ENCODE results near the gene SLC38A9. TPM values are rescaled to one million over a fixed set of nuclear protein-coding genes. Genes with fewer than 3 reads are reported as not detected.
A peak's percentile ranks its signal among the peaks of the same experiment; 100 is the strongest.

SLC38A9 gene
- polyA plus RNA-seq, 2 of the 4 experiments (the other 2 are of a cell fraction) = 22.8 to 37.3 TPM

DNA sequence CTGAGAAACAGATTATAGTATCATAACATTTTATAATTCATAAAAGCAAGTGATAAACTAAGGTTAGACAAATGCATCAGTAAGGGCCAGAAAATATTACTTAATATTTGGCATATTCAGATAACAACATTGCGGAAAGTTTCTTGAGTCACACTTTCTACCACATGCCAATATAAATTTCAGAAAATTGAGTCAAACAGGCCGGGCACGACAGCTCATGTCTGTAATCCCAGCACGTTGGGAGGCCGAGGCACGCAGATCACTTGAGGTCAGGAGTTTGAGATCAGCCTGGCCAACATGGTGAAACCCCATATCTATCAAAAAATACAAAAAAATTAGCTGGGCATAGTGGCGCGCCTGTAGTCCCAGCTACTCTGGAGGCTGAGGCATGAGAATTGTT is 47.1 kb downstream of the SLC38A9 start:
- DNase-seq (ENCODE audit: low read depth in 1 of 2, low spot score in 1 of 2) (no peak), FAIRE-seq (no peak), ATAC-seq (no peak)
- no peak overlapping the region for H3K4me2 ChIP-seq
- CTCF ChIA-PET = no interaction called here
- POLR2A ChIA-PET = no interaction called here
- H3K4me3 ChIP-seq = no peak overlapping the region
- H3K9me3 ChIP-seq = no peaks in the 10 kb centered on the region
- peaks cover 25% of the 10 kb centered on the region for H3K4me1 ChIP-seq
- H3K27ac ChIP-seq = no peak overlapping the region
- no peak for TF ChIP-seq HDAC2 (IDR thresholded peaks at IDR 0.05)
- TF ChIP-seq CHD2 (IDR thresholded peaks at IDR 0.05; ENCODE audit: low read length, partially characterized antibody) = no peak
- TF ChIP-seq, protein P1, sequence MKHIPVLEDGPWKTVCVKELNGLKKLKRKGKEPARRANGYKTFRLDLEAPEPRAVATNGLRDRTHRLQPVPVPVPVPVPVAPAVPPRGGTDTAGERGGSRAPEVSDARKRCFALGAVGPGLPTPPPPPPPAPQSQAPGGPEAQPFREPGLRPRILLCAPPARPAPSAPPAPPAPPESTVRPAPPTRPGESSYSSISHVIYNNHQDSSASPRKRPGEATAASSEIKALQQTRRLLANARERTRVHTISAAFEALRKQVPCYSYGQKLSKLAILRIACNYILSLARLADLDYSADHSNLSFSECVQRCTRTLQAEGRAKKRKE (CRISPR knock-in tag; IDR thresholded peaks at IDR 0.05; ENCODE audit: low read depth) = no peak
- no peak for TF ChIP-seq HOXA7 (CRISPR knock-in tag; IDR thresholded peaks at IDR 0.05)
- TF ChIP-seq SREBF2 (IDR thresholded peaks at IDR 0.05) = no peak
- TF ChIP-seq CBX8 (IDR thresholded peaks at IDR 0.05) = no peak
- WGBS (ENCODE audit: missing lambda C conversion rate) = 92% methylated on average over 8 of the region's 8 CpGs

DNA sequence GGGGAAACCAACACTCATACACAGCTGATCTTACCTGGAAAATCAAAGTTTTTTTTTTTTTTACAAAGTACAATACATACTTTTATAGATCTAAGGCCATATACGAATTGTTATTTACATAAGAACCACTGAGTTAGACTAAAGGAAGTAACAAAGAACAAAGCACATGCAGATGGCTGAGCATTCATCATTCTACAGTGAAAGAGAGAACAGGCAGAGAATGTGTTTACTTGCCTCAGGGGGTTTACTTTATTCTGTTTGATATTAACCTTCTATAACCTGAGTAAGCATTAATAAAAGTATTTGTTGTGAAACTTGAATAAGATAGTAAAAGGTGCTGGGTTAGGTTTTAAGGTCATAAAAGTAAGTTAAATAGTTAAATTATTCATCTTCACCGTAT is 54.7 kb downstream of the SLC38A9 start:
- ATAC-seq (peak; percentile 54 to 70; a peak in 4 of 6 replicates), DNase-seq (ENCODE audit: low read depth in 1 of 2, low spot score in 1 of 2) (peak in 1 of 2 experiments; percentile 67), FAIRE-seq (peak; percentile 86)
- ChIA-PET CTCF (no interaction called here), POLR2A (no interaction called here)
- no peak overlapping the region for H3K4me3 ChIP-seq
- peak overlapping the region; percentile 55 for H3K4me2 ChIP-seq
- no peaks in the 10 kb centered on the region for H3K9me3 ChIP-seq
- H3K27ac ChIP-seq = peak overlapping the region in 1 of 2 experiments; percentile 54; a peak in 2 of 6 replicates
- 5% methylated on average over 2 of the region's 2 CpGs for WGBS (ENCODE audit: missing lambda C conversion rate)
- H3K4me1 ChIP-seq = peaks cover 26% of the 10 kb centered on the region
- TF ChIP-seq EHMT2 (IDR thresholded peaks at IDR 0.05; ENCODE audit: low read depth) (no peak), SMC3 (IDR thresholded peaks at IDR 0.05) (0 out of 3 replicates have a peak, but pooled peaks have one; percentile 8), HOXB5 (CRISPR knock-in tag; IDR thresholded peaks at IDR 0.05) (no peak), EP300 (IDR thresholded peaks at IDR 0.05) (peak; percentile 15 to 25; a peak in 1 of 5 replicates), RCOR1 (IDR thresholded peaks at IDR 0.05; ENCODE audit: low read depth, low read length) (no peak), RARB (CRISPR knock-in tag; IDR thresholded peaks at IDR 0.05) (no peak), POLR2AphosphoS2 (conservative IDR thresholded peaks at IDR 0.05; ENCODE audit: low read length) (no peak), BHLHE40 (IDR thresholded peaks at IDR 0.05; ENCODE audit: low read depth, low read length) (no peak), GATA3 (IDR thresholded peaks at IDR 0.05; ENCODE audit: borderline replicate concordance) (peak; percentile 80), CBX8 (IDR thresholded peaks at IDR 0.05) (no peak), HEYL (CRISPR knock-in tag; IDR thresholded peaks at IDR 0.05) (no peak), FOXS1 (CRISPR knock-in tag; IDR thresholded peaks at IDR 0.05) (no peak), FOSB (CRISPR knock-in tag; IDR thresholded peaks at IDR 0.05) (no peak), NPAS2 (CRISPR knock-in tag; IDR thresholded peaks at IDR 0.05; ENCODE audit: borderline replicate concordance) (no peak), HOXB13 (CRISPR knock-in tag; IDR thresholded peaks at IDR 0.05; ENCODE audit: low read depth) (no peak), CEBPB (IDR thresholded peaks at IDR 0.05) (peak in 1 of 2 experiments; percentile 40; a peak in 1 of 4 replicates), NR3C1 (IDR thresholded peaks at IDR 0.05) (no peak), RAD21 (conservative IDR thresholded peaks at IDR 0.05 in 1 of 2, IDR thresholded peaks at IDR 0.05 in 1 of 2) (no peak), MAFK (IDR thresholded peaks at IDR 0.05; ENCODE audit: partially characterized antibody) (peak; percentile 47), HDAC2 (IDR thresholded peaks at IDR 0.05) (no peak), CHD2 (IDR thresholded peaks at IDR 0.05; ENCODE audit: low read length, partially characterized antibody) (no peak), FOSL2 (IDR thresholded peaks at IDR 0.05) (no peak), FOSL2 (CRISPR knock-in tag; IDR thresholded peaks at IDR 0.05) (no peak), PHF8 (IDR thresholded peaks at IDR 0.05; ENCODE audit: borderline replicate concordance, low read depth) (no peak), ZC3H11A (IDR thresholded peaks at IDR 0.05) (no peak), EHF (CRISPR knock-in tag; IDR thresholded peaks at IDR 0.05) (no peak), ZSCAN20 (CRISPR knock-in tag; IDR thresholded peaks at IDR 0.05) (no peak)
- TF ChIP-seq, protein P2, sequence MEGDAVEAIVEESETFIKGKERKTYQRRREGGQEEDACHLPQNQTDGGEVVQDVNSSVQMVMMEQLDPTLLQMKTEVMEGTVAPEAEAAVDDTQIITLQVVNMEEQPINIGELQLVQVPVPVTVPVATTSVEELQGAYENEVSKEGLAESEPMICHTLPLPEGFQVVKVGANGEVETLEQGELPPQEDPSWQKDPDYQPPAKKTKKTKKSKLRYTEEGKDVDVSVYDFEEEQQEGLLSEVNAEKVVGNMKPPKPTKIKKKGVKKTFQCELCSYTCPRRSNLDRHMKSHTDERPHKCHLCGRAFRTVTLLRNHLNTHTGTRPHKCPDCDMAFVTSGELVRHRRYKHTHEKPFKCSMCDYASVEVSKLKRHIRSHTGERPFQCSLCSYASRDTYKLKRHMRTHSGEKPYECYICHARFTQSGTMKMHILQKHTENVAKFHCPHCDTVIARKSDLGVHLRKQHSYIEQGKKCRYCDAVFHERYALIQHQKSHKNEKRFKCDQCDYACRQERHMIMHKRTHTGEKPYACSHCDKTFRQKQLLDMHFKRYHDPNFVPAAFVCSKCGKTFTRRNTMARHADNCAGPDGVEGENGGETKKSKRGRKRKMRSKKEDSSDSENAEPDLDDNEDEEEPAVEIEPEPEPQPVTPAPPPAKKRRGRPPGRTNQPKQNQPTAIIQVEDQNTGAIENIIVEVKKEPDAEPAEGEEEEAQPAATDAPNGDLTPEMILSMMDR (IDR thresholded peaks at IDR 0.05) = no peak
- TF ChIP-seq, protein P3, sequence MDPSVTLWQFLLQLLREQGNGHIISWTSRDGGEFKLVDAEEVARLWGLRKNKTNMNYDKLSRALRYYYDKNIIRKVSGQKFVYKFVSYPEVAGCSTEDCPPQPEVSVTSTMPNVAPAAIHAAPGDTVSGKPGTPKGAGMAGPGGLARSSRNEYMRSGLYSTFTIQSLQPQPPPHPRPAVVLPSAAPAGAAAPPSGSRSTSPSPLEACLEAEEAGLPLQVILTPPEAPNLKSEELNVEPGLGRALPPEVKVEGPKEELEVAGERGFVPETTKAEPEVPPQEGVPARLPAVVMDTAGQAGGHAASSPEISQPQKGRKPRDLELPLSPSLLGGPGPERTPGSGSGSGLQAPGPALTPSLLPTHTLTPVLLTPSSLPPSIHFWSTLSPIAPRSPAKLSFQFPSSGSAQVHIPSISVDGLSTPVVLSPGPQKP (IDR thresholded peaks at IDR 0.05; ENCODE audit: low read depth, low read length) = no peak
- TF ChIP-seq, protein P4, sequence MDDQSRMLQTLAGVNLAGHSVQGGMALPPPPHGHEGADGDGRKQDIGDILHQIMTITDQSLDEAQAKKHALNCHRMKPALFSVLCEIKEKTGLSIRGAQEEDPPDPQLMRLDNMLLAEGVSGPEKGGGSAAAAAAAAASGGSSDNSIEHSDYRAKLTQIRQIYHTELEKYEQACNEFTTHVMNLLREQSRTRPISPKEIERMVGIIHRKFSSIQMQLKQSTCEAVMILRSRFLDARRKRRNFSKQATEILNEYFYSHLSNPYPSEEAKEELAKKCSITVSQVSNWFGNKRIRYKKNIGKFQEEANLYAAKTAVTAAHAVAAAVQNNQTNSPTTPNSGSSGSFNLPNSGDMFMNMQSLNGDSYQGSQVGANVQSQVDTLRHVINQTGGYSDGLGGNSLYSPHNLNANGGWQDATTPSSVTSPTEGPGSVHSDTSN (IDR thresholded peaks at IDR 0.05) = no peak
- TF ChIP-seq, protein P5, sequence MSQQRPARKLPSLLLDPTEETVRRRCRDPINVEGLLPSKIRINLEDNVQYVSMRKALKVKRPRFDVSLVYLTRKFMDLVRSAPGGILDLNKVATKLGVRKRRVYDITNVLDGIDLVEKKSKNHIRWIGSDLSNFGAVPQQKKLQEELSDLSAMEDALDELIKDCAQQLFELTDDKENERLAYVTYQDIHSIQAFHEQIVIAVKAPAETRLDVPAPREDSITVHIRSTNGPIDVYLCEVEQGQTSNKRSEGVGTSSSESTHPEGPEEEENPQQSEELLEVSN (IDR thresholded peaks at IDR 0.05; ENCODE audit: borderline replicate concordance, low read depth) = no peak
- TF ChIP-seq, protein P6, sequence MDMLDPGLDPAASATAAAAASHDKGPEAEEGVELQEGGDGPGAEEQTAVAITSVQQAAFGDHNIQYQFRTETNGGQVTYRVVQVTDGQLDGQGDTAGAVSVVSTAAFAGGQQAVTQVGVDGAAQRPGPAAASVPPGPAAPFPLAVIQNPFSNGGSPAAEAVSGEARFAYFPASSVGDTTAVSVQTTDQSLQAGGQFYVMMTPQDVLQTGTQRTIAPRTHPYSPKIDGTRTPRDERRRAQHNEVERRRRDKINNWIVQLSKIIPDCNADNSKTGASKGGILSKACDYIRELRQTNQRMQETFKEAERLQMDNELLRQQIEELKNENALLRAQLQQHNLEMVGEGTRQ (IDR thresholded peaks at IDR 0.05) = no peak

All from A549 (cell line).